Astrocyte (in vitro differentiated cells and primary cell): ENCODE results near the gene PLGRKT. TPM values are rescaled to one million over a fixed set of nuclear protein-coding genes. Genes with fewer than 3 reads are reported as not detected.

Source experiments
- DNase-seq: peaks from one replicate; pipeline ENCODE4 v3.0.0-alpha.2; 2010; ENCODE audit warnings: low read depth
- FAIRE-seq: peaks from 2 replicates; lab custom pipeline; 2011; peaks lifted over from hg19 to GRCh38; lab: Jason Lieb, UNC
- H2AFZ ChIP-seq: 2 replicates; pipeline ENCODE4 v1.6.0; 2012; ENCODE audit warnings: low read depth, low read length, inconsistent platforms
- H3K27ac ChIP-seq: 2 replicates; pipeline ENCODE4 v1.5.1; 2011; ENCODE audit warnings: low read depth, low read length, inconsistent platforms
- H3K27me3 ChIP-seq: 2 replicates; pipeline ENCODE4 v1.6.0; 2011; ENCODE audit warnings: low read length, inconsistent platforms; ENCODE audit not compliant: insufficient read depth
- H3K36me3 ChIP-seq: 2 replicates; pipeline ENCODE4 v1.5.1; 2011; ENCODE audit warnings: low read length, inconsistent platforms; ENCODE audit not compliant: insufficient read depth
- H3K4me1 ChIP-seq: 2 replicates; pipeline ENCODE4 v1.5.1; 2011; ENCODE audit warnings: low read length, inconsistent platforms; ENCODE audit not compliant: insufficient read depth
- H3K4me2 ChIP-seq: 2 replicates; pipeline ENCODE4 v1.6.0; 2012; ENCODE audit warnings: low read length, inconsistent platforms
- H3K4me3 ChIP-seq: 2 replicates; pipeline ENCODE4 v1.5.1; 2011; ENCODE audit warnings: low read depth, mild to moderate bottlenecking, low read length, inconsistent platforms; ENCODE audit not compliant: insufficient read depth
- H3K79me2 ChIP-seq: 2 replicates; pipeline ENCODE4 v1.6.0; 2012; ENCODE audit warnings: mild to moderate bottlenecking, low read length, inconsistent platforms; ENCODE audit not compliant: insufficient read depth
- H3K9ac ChIP-seq: 2 replicates; pipeline ENCODE4 v1.6.0; 2012; ENCODE audit warnings: mild to moderate bottlenecking, low read length, inconsistent platforms
- H3K9me3 ChIP-seq: 2 replicates; pipeline ENCODE4 v1.5.1; 2012; ENCODE audit warnings: low read depth, mild to moderate bottlenecking, low read length, inconsistent platforms; ENCODE audit not compliant: insufficient read depth
- H4K20me1 ChIP-seq: 2 replicates; pipeline ENCODE4 v1.6.0; 2012; ENCODE audit warnings: low read length, inconsistent platforms; ENCODE audit not compliant: insufficient read depth
- H3K27ac Mint-ChIP-seq: one replicate; pipeline ENCODE4 v1.8.0; 2021; ENCODE audit warnings: mild to moderate bottlenecking, mixed read lengths; ENCODE audit not compliant: unreplicated experiment
- H3K27me3 Mint-ChIP-seq: one replicate; pipeline ENCODE4 v1.8.0; 2021; ENCODE audit warnings: low read depth, mixed read lengths; ENCODE audit not compliant: unreplicated experiment
- H3K36me3 Mint-ChIP-seq: one replicate; pipeline ENCODE4 v1.8.0; 2021; ENCODE audit warnings: low read depth, mixed read lengths; ENCODE audit not compliant: unreplicated experiment
- H3K4me1 Mint-ChIP-seq: one replicate; pipeline ENCODE4 v1.8.0; 2021; ENCODE audit warnings: low read depth, mixed read lengths; ENCODE audit not compliant: unreplicated experiment
- H3K4me3 Mint-ChIP-seq: one replicate; pipeline ENCODE4 v1.8.0; 2021; ENCODE audit warnings: mild to moderate bottlenecking, moderate library complexity, mixed read lengths; ENCODE audit not compliant: unreplicated experiment
- H3K9me3 Mint-ChIP-seq: one replicate; pipeline ENCODE4 v1.8.0; 2021; ENCODE audit warnings: mild to moderate bottlenecking, mixed read lengths; ENCODE audit not compliant: unreplicated experiment
- CTCF ChIP-seq: IDR thresholded peaks from 2 replicates; pipeline ENCODE4 v1.5.1; 2011; ENCODE audit warnings: low read depth, mild to moderate bottlenecking, inconsistent platforms, low read length, moderate library complexity; ENCODE audit not compliant: insufficient read depth
- EZH2 ChIP-seq: IDR thresholded peaks from 2 replicates; pipeline ENCODE4 v1.6.1; 2012; ENCODE audit warnings: mild to moderate bottlenecking, low read length, inconsistent platforms; ENCODE audit not compliant: insufficient read depth
- total RNA-seq: library from RNA; stranded (reverse); gene quantifications from 2 replicates; pipeline ENCODE4 v1.2.1, GENCODE V29; 2021

PLGRKT gene
- total RNA-seq, 1 donor from 2014 or later: 10.6 TPM

- peaks cover 4% of the 10 kb centered on the region for H3K9me3 Mint-ChIP-seq
- FAIRE-seq (no peak), DNase-seq (no peak)
- Histone ChIP-seq H2AFZ (no peak overlapping the region), H3K27ac (no peak overlapping the region), H3K9ac (no peak overlapping the region), H3K4me1 (peaks cover 32% of the 10 kb centered on the region), H3K4me3 (no peak overlapping the region), H4K20me1 (no peaks in the 10 kb centered on the region), H3K4me2 (no peak overlapping the region), H3K9me3 (no peaks in the 10 kb centered on the region), H3K79me2 (peaks cover 42% of the 10 kb centered on the region), H3K36me3 (no peaks in the 10 kb centered on the region), H3K27me3 (no peaks in the 10 kb centered on the region)
- H3K4me3 Mint-ChIP-seq: peak overlapping the region; percentile 66
- H3K27ac Mint-ChIP-seq: no peak overlapping the region
- H3K36me3 Mint-ChIP-seq: no peaks in the 10 kb centered on the region
- H3K27me3 Mint-ChIP-seq: no peaks in the 10 kb centered on the region
- TF ChIP-seq EZH2 (no peak), CTCF (no peak)
- H3K4me1 Mint-ChIP-seq: peaks cover 18% of the 10 kb centered on the region
Measured at GRCh38 chr9:5448461-5449435, 11.0 kb upstream of the PLGRKT start.

- H4K20me1 ChIP-seq: no peaks in the 10 kb centered on the region
- no peaks in the 10 kb centered on the region for H3K36me3 Mint-ChIP-seq
- no peak overlapping the region for H3K4me3 ChIP-seq
- H3K4me1 ChIP-seq: peaks cover 27% of the 10 kb centered on the region
- no peak overlapping the region for H3K27ac Mint-ChIP-seq
- peaks cover 35% of the 10 kb centered on the region for H3K79me2 ChIP-seq
- peaks cover 13% of the 10 kb centered on the region for H3K4me1 Mint-ChIP-seq
- no peak overlapping the region for H3K27ac ChIP-seq
- DNase-seq (no peak), FAIRE-seq (peak; percentile 59)
- H3K4me3 Mint-ChIP-seq: no peak overlapping the region
- peaks cover 4% of the 10 kb centered on the region for H3K9me3 Mint-ChIP-seq
- no peaks in the 10 kb centered on the region for H3K36me3 ChIP-seq
- H3K9ac ChIP-seq: no peak overlapping the region
- no peak overlapping the region for H3K4me2 ChIP-seq
- H3K9me3 ChIP-seq: no peaks in the 10 kb centered on the region
- no peaks in the 10 kb centered on the region for H3K27me3 Mint-ChIP-seq
- H2AFZ ChIP-seq: no peak overlapping the region
- TF ChIP-seq CTCF: no peak
- no peak for TF ChIP-seq EZH2
- no peaks in the 10 kb centered on the region for H3K27me3 ChIP-seq
Measured at GRCh38 chr9:5448016-5448415, 10.3 kb upstream of the PLGRKT start.

- peaks cover 28% of the 10 kb centered on the region for H3K79me2 ChIP-seq
- peak overlapping the region; percentile 7 for H3K4me2 ChIP-seq
- H3K27me3 ChIP-seq: no peaks in the 10 kb centered on the region
- no peak overlapping the region for H2AFZ ChIP-seq
- no peak overlapping the region for H3K27ac ChIP-seq
- no peaks in the 10 kb centered on the region for H3K36me3 ChIP-seq
- no peak for TF ChIP-seq CTCF
- no peak for TF ChIP-seq EZH2
- H3K9ac ChIP-seq: no peak overlapping the region
- H3K27me3 Mint-ChIP-seq: no peaks in the 10 kb centered on the region
- no peaks in the 10 kb centered on the region for H3K9me3 ChIP-seq
- no peak overlapping the region for H3K27ac Mint-ChIP-seq
- FAIRE-seq (no peak), DNase-seq (no peak)
- H3K36me3 Mint-ChIP-seq: no peaks in the 10 kb centered on the region
- peaks cover 27% of the 10 kb centered on the region for H3K4me1 ChIP-seq
- no peaks in the 10 kb centered on the region for H4K20me1 ChIP-seq
- H3K4me3 ChIP-seq: no peak overlapping the region
- peaks cover 13% of the 10 kb centered on the region for H3K4me1 Mint-ChIP-seq
- H3K9me3 Mint-ChIP-seq: peaks cover 4% of the 10 kb centered on the region
- no peak overlapping the region for H3K4me3 Mint-ChIP-seq
Measured at GRCh38 chr9:5447337-5447736, 9.6 kb upstream of the PLGRKT start.
